Fibroblast of pulmonary artery (primary cell): ENCODE measurements around the gene PCSK5.

Experiments used
- DNase-seq: peaks from one replicate; pipeline ENCODE4 v3.0.0-alpha.2; 2010; ENCODE audit warnings: low read depth
- H3K4me3 ChIP-seq: replicated peaks from 2 replicates; pipeline ENCODE4 v1.5.1; 2011; ENCODE audit warnings: low read depth, mild to moderate bottlenecking, control low read depth, low read length, moderate library complexity
- CTCF ChIP-seq: IDR thresholded peaks from 2 replicates; pipeline ENCODE4 v1.5.1; 2011; ENCODE audit warnings: mild to moderate bottlenecking, control low read depth, low read length, inconsistent platforms; ENCODE audit errors: missing control alignments

The PCSK5 gene

GRCh38 chr9:75907329-75907728 is 16.9 kb downstream of the PCSK5 start:
- no peak overlapping the region for H3K4me3 ChIP-seq
- peak; percentile 79 for DNase-seq
- no peak for TF ChIP-seq CTCF

DNA sequence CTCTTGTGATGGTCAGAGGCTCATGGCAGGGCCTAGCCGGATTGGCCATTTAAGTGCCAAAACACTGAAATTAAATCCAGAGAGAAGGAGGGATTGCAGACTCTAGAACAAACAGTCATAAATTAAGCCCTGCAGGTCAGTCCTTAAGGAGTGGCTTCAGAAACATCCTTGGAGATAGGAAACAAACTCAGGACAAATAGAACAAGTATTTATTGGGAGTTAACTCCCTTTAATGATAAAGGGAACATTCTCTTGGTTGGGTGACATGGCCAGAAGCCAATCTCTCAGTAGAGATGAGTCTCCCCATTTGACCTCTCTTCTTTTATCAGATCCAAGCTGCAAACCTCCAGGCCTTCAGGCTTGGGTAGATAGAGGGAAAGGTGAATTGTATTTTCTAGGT is 17.4 kb downstream of the PCSK5 start:
- no peak for TF ChIP-seq CTCF
- no peak overlapping the region for H3K4me3 ChIP-seq
- DNase-seq: no peak

DNA sequence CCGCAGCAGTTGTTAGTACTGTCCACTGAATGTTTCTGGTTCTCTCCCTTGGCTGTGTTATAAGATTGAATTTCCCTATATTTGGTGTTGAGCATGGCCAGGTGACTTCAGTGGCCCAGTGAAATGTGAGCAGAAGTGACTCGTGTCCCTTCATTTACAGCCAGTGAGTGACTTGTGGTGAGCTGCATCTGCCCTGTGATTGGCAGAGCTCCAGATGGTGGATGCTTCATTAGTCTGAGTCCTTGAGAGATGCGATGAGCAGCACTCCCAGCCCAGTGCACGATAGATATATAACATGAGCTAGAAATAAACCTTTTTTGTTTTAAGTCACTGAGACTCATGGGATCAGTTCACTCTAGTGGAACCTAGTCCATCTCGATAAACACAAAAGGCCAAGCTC is 19.3 kb downstream of the PCSK5 start:
- TF ChIP-seq CTCF: no peak
- H3K4me3 ChIP-seq: no peak overlapping the region
- no peak for DNase-seq

- no peak overlapping the region for H3K4me3 ChIP-seq
- DNase-seq: no peak
- no peak for TF ChIP-seq CTCF
These were observed 20.3 kb downstream of the PCSK5 start for GRCh38 chr9:75910731-75911130.

DNA sequence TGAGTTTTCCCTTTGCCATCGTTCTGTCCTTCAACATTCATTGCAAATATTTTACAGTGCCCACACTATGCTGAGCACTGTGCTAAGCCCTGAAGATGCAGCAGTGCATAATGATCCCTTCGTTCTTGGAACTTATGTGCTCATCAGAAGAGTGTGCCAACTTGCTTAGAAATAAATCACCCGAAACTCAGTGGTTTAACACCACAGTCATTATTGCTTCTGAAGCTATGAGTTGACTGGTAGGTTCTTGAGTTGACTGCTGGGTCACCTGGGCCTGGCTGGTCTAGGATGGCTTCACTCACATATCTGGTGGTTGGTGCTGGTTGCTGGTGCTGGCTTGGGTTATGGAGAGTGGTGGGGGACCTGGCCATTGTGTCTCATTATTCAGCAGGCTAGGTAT is 20.9 kb downstream of the PCSK5 start:
- DNase-seq: no peak
- no peak for TF ChIP-seq CTCF
- no peak overlapping the region for H3K4me3 ChIP-seq

DNA sequence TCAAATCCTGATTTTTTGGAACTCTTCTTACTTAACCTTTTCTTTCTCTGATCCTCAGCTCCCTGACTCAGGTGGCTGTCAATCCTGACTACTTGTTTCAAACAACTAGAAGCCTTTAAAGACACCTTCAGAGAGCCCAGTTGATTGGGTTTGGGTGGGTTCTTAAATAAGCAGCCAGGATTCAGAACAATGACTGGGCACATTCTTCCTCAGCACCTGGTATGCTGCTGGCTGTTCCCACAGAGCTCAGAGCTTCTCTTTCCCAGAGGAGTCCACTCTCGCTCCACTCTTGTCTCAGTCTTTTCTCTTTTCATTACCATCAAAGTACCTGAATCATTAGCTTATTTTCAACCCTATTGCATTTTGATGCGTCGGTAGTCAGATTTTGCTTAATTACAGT is 22.5 kb downstream of the PCSK5 start:
- no peak overlapping the region for H3K4me3 ChIP-seq
- no peak for TF ChIP-seq CTCF
- DNase-seq: no peak

- no peak overlapping the region for H3K4me3 ChIP-seq
- TF ChIP-seq CTCF: no peak
- DNase-seq: no peak
These were observed 23.5 kb downstream of the PCSK5 start for GRCh38 chr9:75914002-75914401.
